HG03432 (cell line): ENCODE measurements around the gene AGPAT3.

Experiments used
- ATAC-seq: cut with Tn5 transposase; IDR thresholded peaks from one replicate; pipeline ENCODE4 v1.9.1; 2021; ENCODE audit warnings: mild to moderate bottlenecking, moderate library complexity; ENCODE audit not compliant: unreplicated experiment

AGPAT3 gene

DNA sequence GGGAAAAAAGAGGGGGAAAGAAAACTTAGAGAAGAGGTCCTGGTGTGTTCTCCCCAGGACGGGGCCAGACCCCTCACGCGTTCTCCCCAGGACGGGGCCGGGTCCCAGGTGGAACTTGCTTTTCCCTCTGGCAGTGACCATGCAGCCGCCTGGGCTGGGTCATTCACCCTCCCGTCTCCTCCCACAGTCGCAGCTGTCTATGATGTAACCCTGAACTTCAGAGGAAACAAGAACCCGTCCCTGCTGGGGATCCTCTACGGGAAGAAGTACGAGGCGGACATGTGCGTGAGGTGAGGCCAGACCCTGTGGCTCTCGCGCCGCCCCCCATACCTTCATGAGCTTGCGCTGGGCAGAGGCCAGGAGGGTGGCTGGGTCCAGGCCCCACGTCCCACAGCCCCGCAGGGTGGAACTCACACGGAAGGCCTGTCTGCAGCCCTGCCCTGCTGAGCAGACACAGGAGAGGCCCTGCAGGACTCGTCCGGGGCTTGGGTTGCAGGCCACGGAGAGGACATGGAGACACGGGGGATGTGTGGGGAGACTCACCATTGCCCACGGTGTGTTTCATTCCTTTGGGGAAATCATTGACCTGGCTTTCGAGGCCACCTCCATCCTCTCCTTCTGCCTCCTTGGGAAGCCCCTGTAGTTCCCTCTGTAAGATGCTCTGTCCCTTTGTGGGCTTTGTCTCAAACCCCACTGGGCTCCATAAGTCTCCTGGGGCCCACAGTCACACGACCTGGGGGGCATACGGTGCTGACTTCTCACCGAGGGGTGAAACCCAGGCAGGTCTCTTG lies 106.4 kb downstream of the AGPAT3 start:
- no peak for ATAC-seq

- ATAC-seq = no peak
Observed at GRCh38 chr21:43971992-43972255, 106.9 kb downstream of the AGPAT3 start.

GRCh38 chr21:43972850-43973633 lies 108.0 kb downstream of the AGPAT3 start:
- no peak for ATAC-seq

GRCh38 chr21:43973634-43973955 lies 108.6 kb downstream of the AGPAT3 start:
- ATAC-seq = no peak

GRCh38 chr21:43974791-43975468 lies 109.9 kb downstream of the AGPAT3 start:
- ATAC-seq = no peak

GRCh38 chr21:43975469-43976098 lies 110.6 kb downstream of the AGPAT3 start:
- ATAC-seq = no peak

GRCh38 chr21:43976661-43977060 lies 111.6 kb downstream of the AGPAT3 start:
- ATAC-seq = no peak

DNA sequence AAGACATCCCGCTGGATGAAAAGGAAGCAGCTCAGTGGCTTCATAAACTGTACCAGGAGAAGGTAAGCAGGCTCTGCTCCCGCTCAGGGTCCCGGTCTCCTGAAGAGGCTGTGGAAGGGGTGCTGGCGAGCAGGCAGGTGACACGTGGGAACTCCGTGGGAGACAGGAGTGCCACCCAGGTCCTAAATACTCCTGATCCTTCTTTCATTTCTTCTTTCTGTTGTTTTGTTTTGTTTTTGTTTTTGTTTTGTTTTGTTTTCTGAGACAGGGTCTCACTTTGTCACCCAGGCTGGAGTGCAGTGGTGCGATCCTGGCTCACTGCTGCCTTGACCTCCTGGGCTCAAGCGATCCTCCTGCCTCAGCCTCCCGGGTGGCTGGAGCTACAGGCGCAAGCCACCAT lies 113.0 kb downstream of the AGPAT3 start:
- ATAC-seq = no peak

DNA sequence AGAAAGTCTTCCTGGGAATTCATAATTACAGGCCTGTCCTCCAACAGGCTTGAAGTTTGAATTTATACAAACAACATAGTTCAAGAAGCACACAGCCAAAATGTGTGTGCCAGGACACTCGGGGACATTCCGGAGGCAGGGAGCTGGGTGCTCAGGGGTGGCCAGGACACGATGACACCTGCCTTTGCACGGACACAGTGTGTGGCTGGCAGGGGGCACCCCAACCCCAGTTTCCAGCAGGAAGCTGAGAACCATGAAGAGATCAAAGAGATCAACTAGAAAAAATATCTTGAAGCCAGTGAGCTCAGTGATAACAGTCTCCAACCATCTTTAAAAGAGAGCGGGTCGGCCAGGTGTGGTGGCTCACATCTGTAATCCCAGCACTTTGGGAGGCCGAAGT lies 114.6 kb downstream of the AGPAT3 start:
- no peak for ATAC-seq

DNA sequence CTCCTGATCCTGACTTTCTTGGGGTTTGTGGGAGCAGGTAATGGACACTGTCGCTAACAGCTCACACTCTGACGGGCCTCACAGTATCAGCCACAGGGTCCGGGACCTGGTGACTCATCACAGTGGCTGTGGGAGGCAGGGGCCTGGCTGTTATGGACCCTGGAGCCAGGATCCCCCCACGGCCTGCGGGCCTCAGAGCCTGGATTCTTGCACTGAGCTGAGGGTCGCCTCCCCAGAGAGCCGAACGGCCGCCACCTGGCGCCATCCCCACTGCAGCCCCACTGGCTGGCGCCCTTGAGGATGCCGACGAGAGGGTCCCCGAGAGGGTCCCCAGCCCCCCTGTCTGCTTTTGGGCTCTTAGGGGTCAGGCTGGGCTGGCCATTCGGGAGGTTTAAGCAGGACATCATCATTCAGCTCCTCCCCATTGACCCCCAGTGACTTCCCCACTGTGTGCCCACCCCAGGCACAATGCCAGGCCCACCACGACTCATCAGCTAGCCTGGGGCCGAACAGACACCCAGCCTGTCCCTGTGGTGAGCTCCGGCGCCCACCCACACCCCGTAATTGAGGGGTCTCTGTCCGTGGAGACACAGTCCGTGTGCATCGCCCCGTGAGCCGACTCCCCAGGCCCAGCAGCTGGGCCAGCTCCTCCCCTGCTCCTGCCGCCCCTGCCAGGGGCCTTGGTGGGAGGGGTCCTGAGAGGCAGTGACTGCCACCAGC lies 116.3 kb downstream of the AGPAT3 start:
- no peak for ATAC-seq

GRCh38 chr21:43981871-43982210 lies 116.8 kb downstream of the AGPAT3 start:
- ATAC-seq = no peak

DNA sequence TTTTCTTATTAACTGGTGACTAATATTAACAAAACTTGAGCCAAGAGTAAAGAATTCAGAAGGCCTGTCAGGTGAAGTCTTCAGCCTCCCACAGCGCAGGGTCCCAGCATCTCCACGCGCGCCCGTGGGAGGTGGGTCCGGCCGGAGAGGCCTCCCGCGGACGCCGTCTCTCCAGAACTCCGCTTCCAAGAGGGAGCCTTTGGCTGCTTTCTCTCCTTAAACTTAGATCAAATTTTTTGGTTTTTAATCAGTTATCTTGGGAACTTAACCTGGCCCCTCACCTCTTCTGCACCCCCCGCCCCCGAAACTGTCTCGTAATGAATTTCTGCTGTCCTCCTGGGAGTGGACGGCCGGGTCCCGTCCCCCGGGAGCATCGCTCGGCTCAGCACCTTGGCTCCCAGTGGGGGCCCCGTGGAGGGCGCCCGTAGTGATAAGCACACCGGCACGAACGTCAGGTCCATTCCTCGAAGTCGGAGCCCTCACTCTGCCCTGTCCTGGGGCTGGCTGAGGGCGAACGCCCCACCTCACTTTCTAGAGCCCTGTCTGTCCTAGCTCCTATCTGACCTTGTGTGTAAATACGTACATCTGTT lies 117.6 kb downstream of the AGPAT3 start:
- ATAC-seq = no peak

DNA sequence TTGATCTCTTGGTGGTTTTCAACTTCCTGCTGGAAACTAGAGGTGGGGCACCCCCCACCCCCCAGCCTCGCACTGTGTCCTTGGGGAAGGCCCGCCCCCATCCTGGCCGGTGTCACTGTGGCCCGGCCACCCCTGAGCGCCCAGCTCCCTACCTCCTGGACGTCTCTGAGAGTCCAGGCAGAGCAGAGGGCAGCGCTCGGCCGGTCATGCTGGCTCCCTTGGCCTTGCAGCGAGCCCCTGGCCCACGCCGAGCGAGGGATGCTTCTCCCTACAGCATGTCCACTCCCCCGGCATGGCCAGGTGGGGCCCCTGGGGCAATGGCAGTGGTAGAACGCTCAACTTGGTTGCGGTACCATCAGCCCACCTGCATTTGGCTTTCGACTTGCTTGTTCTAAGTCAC lies 118.4 kb downstream of the AGPAT3 start:
- no peak for ATAC-seq

- no peak for ATAC-seq
Observed at GRCh38 chr21:43983860-43984420, 118.9 kb downstream of the AGPAT3 start.

- ATAC-seq = no peak
Observed at GRCh38 chr21:43984905-43985689, 120.1 kb downstream of the AGPAT3 start.

- no peak for ATAC-seq
Observed at GRCh38 chr21:43985690-43986251, 120.7 kb downstream of the AGPAT3 start.

GRCh38 chr21:43986544-43987451 lies 121.8 kb downstream of the AGPAT3 start:
- no peak for ATAC-seq

DNA sequence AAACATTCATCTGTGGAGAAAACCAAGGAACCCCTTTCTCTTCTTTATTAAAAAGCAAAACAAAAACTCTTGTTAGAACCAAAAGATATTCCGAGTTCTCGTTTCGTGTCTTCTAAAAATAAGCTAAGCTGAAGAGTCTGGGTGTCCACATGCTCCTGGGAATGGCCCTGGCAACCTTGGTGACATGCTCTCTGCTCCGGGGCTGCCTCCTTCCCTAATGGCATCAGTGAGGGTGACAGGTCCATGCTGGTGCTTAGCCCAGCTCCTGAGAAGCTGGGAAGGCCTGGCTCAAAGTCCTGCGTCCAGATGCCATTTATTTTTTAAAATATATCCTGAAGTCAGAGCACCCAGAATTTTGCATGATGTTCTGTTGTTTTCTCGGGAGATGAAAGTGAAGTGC lies 122.5 kb downstream of the AGPAT3 start:
- ATAC-seq = no peak
